Karpas-422 (cell line): ENCODE data around the gene CDX1. TPM values are rescaled to one million over a fixed set of nuclear protein-coding genes. Genes with fewer than 3 reads are reported as not detected.

ENCODE experiments used
- DNase-seq: peaks from one replicate; pipeline ENCODE4 v3.0.0-alpha.2; 2015
- H2AFZ ChIP-seq: fragments of 200-600 bp; sonication (generic); 2 replicates; pipeline ENCODE4 v1.6.1; 2014; ENCODE audit warnings: antibody characterized with exemption, low read length, mixed read lengths
- H3K27ac ChIP-seq: fragments of 200-600 bp; sonication (generic); 2 replicates; pipeline ENCODE4 v1.5.1; 2014; ENCODE audit warnings: mild to moderate bottlenecking, low read length, moderate library complexity
- H3K27me3 ChIP-seq: fragments of 200-600 bp; sonication (generic); 2 replicates; pipeline ENCODE4 v1.6.1; 2014; ENCODE audit warnings: low read length, mixed read lengths
- H3K36me3 ChIP-seq: fragments of 200-600 bp; sonication (generic); 2 replicates; pipeline ENCODE4 v1.6.1; 2014; ENCODE audit warnings: low read length, mixed read lengths; ENCODE audit not compliant: insufficient read depth
- H3K4me1 ChIP-seq: fragments of 200-600 bp; sonication (generic); 2 replicates; pipeline ENCODE4 v1.6.1; 2014; ENCODE audit warnings: mild to moderate bottlenecking, low read length, mixed read lengths
- H3K4me2 ChIP-seq: fragments of 200-600 bp; sonication (generic); 2 replicates; pipeline ENCODE4 v1.6.1; 2014; ENCODE audit warnings: low read length, low read depth, mild to moderate bottlenecking; ENCODE audit not compliant: poor library complexity, severe bottlenecking
- H3K4me3 ChIP-seq: fragments of 200-600 bp; sonication (generic); 2 replicates; pipeline ENCODE4 v1.5.1; 2014; ENCODE audit warnings: mild to moderate bottlenecking, antibody characterized with exemption, low read length, mixed read lengths
- H3K79me2 ChIP-seq: fragments of 200-600 bp; sonication (generic); 2 replicates; pipeline ENCODE4 v1.6.1; 2014; ENCODE audit warnings: mild to moderate bottlenecking, low read length, mixed read lengths
- H3K9ac ChIP-seq: fragments of 200-600 bp; sonication (generic); 2 replicates; pipeline ENCODE4 v1.6.0; 2014; ENCODE audit warnings: low read length
- H3K9me2 ChIP-seq: fragments of 200-600 bp; sonication (generic), shearing (Covaris generic); replicated peaks from 2 replicates; pipeline ENCODE4 v1.6.0; 2014; ENCODE audit warnings: mild to moderate bottlenecking, low read length, moderate library complexity; ENCODE audit not compliant: insufficient read depth
- H3K9me3 ChIP-seq: fragments of 300-700, 200-600 bp; sonication (generic); 2 replicates; pipeline ENCODE4 v1.6.1; 2014; ENCODE audit warnings: low read length, mixed read lengths
- H4K20me1 ChIP-seq: fragments of 200-600 bp; sonication (generic); 2 replicates; pipeline ENCODE4 v1.6.1; 2014; ENCODE audit warnings: mild to moderate bottlenecking, antibody characterized with exemption, low read length, low read depth; ENCODE audit not compliant: insufficient read depth
- total RNA-seq: library from RNA; depleted of rRNA; stranded (reverse); fragments of >200 nt; shearing (Covaris generic); gene quantifications from 2 replicates; pipeline ENCODE4 v1.2.3, GENCODE V29; 2014; ENCODE audit warnings: low replicate concordance

CDX1 gene
- total RNA-seq, 1 experiment from 2014 or later, result not detected

- DNase-seq, result no peak
- Histone ChIP-seq H3K9me3 (no peaks in the 10 kb centered on the region), H3K36me3 (no peaks in the 10 kb centered on the region), H3K4me3 (no peak overlapping the region), H3K4me1 (peaks cover 9% of the 10 kb centered on the region), H3K9ac (no peak overlapping the region), H3K4me2 (no peak overlapping the region), H4K20me1 (peaks cover 12% of the 10 kb centered on the region; the same call in 1 of the 2 replicates), H3K9me2 (no peaks in the 10 kb centered on the region), H3K27ac (no peak overlapping the region), H3K79me2 (no peaks in the 10 kb centered on the region), H3K27me3 (no peaks in the 10 kb centered on the region), H2AFZ (no peak overlapping the region)
These were observed 6.0 kb upstream of the CDX1 start for GRCh38 chr5:150160448-150161081.

- Histone ChIP-seq H3K9ac (no peak overlapping the region), H3K4me1 (peaks cover 9% of the 10 kb centered on the region), H2AFZ (no peak overlapping the region), H3K27ac (no peak overlapping the region), H3K9me3 (no peaks in the 10 kb centered on the region), H3K27me3 (no peaks in the 10 kb centered on the region), H3K4me2 (peak overlapping the region; percentile 21), H3K9me2 (no peaks in the 10 kb centered on the region), H4K20me1 (peaks cover 7% of the 10 kb centered on the region; the same call in 1 of the 2 replicates), H3K36me3 (no peaks in the 10 kb centered on the region), H3K79me2 (no peaks in the 10 kb centered on the region), H3K4me3 (no peak overlapping the region)
- peak; percentile 89 for DNase-seq
These were observed 5.1 kb upstream of the CDX1 start for GRCh38 chr5:150161242-150162141.

GRCh38 chr5:150162142-150162513 is 4.5 kb upstream of the CDX1 start:
- Histone ChIP-seq H3K4me2 (no peak overlapping the region), H3K79me2 (no peaks in the 10 kb centered on the region), H2AFZ (no peak overlapping the region), H3K4me3 (no peak overlapping the region), H3K4me1 (peaks cover 9% of the 10 kb centered on the region), H3K9me3 (no peaks in the 10 kb centered on the region), H3K27me3 (no peaks in the 10 kb centered on the region), H3K36me3 (no peaks in the 10 kb centered on the region), H3K27ac (no peak overlapping the region), H4K20me1 (peaks cover 7% of the 10 kb centered on the region; the same call in 1 of the 2 replicates), H3K9ac (no peak overlapping the region), H3K9me2 (no peaks in the 10 kb centered on the region)
- no peak for DNase-seq

- no peak overlapping the region for H3K9ac ChIP-seq
- no peaks in the 10 kb centered on the region for H3K36me3 ChIP-seq
- peaks cover 9% of the 10 kb centered on the region for H3K4me1 ChIP-seq
- no peak overlapping the region for H3K4me2 ChIP-seq
- H3K9me2 ChIP-seq, result no peaks in the 10 kb centered on the region
- 0 out of 2 replicates have a peak, but pooled peaks cover 7% of the 10 kb centered on the region for H4K20me1 ChIP-seq
- no peak overlapping the region for H2AFZ ChIP-seq
- no peak overlapping the region for H3K27ac ChIP-seq
- no peak overlapping the region for H3K4me3 ChIP-seq
- H3K27me3 ChIP-seq, result no peaks in the 10 kb centered on the region
- H3K79me2 ChIP-seq, result no peaks in the 10 kb centered on the region
- DNase-seq, result no peak
- no peaks in the 10 kb centered on the region for H3K9me3 ChIP-seq
These were observed 3.5 kb upstream of the CDX1 start for GRCh38 chr5:150163035-150163434.

- H3K9ac ChIP-seq, result no peak overlapping the region
- H3K9me3 ChIP-seq, result no peaks in the 10 kb centered on the region
- no peak overlapping the region for H3K27ac ChIP-seq
- DNase-seq, result no peak
- H3K79me2 ChIP-seq, result no peaks in the 10 kb centered on the region
- H3K4me1 ChIP-seq, result peaks cover 9% of the 10 kb centered on the region
- H3K36me3 ChIP-seq, result no peaks in the 10 kb centered on the region
- no peak overlapping the region for H3K4me2 ChIP-seq
- H3K27me3 ChIP-seq, result no peaks in the 10 kb centered on the region
- no peak overlapping the region for H2AFZ ChIP-seq
- H3K9me2 ChIP-seq, result no peaks in the 10 kb centered on the region
- no peak overlapping the region for H3K4me3 ChIP-seq
- 0 out of 2 replicates have a peak, but pooled peaks cover 7% of the 10 kb centered on the region for H4K20me1 ChIP-seq
These were observed 3.0 kb upstream of the CDX1 start for GRCh38 chr5:150163547-150164059.

GRCh38 chr5:150164211-150164980 is 2.2 kb upstream of the CDX1 start:
- Histone ChIP-seq H3K27ac (no peak overlapping the region), H3K79me2 (no peaks in the 10 kb centered on the region), H2AFZ (no peak overlapping the region), H4K20me1 (0 out of 2 replicates have a peak, but pooled peaks cover 7% of the 10 kb centered on the region), H3K4me2 (no peak overlapping the region), H3K4me1 (peaks cover 9% of the 10 kb centered on the region), H3K9me3 (no peaks in the 10 kb centered on the region), H3K9ac (no peak overlapping the region), H3K36me3 (no peaks in the 10 kb centered on the region), H3K4me3 (no peak overlapping the region), H3K9me2 (no peaks in the 10 kb centered on the region), H3K27me3 (no peaks in the 10 kb centered on the region)
- DNase-seq, result no peak

- H3K27ac ChIP-seq, result no peak overlapping the region
- no peak overlapping the region for H2AFZ ChIP-seq
- no peak overlapping the region for H3K4me3 ChIP-seq
- H3K9ac ChIP-seq, result no peak overlapping the region
- no peaks in the 10 kb centered on the region for H4K20me1 ChIP-seq
- no peak for DNase-seq
- no peaks in the 10 kb centered on the region for H3K9me3 ChIP-seq
- no peak overlapping the region for H3K4me2 ChIP-seq
- no peaks in the 10 kb centered on the region for H3K79me2 ChIP-seq
- H3K36me3 ChIP-seq, result no peaks in the 10 kb centered on the region
- H3K4me1 ChIP-seq, result 0 out of 2 replicates have a peak, but pooled peaks cover 2% of the 10 kb centered on the region
- H3K9me2 ChIP-seq, result no peaks in the 10 kb centered on the region
- no peaks in the 10 kb centered on the region for H3K27me3 ChIP-seq
These were observed 435 bp upstream of the CDX1 start for GRCh38 chr5:150166037-150166649.
